C4-2B (cell line): ENCODE data around the gene PRKD1.

Source experiments
- CTCF ChIP-seq: fragments of 450-650 bp; conservative IDR thresholded peaks from 2 replicates; pipeline ENCODE4 v1.5.1; 2017; ENCODE audit warnings: mild to moderate bottlenecking
- ZFX ChIP-seq: fragments of 450-650 bp; IDR thresholded peaks from 2 replicates; pipeline ENCODE4 v1.6.1; 2017

- no peak for TF ChIP-seq CTCF
- TF ChIP-seq ZFX, result no peak
Measured at GRCh38 chr14:29805415-29806123, 122.1 kb downstream of the PRKD1 start.
